Measurements from ENCODE around the gene BABAM2.
"Not testable (repeated sequence)": the region's sequence is repeated elsewhere in the genome, so short reads cannot be mapped to it uniquely, and the experiment has no call there.

Gene BABAM2

GRCh38 chr2:28085201-28085600 is 194.7 kb downstream of the BABAM2 start:
- DNase-seq: no peak

- no peak for DNase-seq
These were observed 196.1 kb downstream of the BABAM2 start for GRCh38 chr2:28086611-28087010.

- no peak for DNase-seq
These were observed 198.4 kb downstream of the BABAM2 start for GRCh38 chr2:28088970-28089369.

GRCh38 chr2:28089486-28089885 is 199.0 kb downstream of the BABAM2 start:
- DNase-seq: no peak

GRCh38 chr2:28093308-28093707 is 202.8 kb downstream of the BABAM2 start:
- DNase-seq: no peak

GRCh38 chr2:28093768-28094167 is 203.2 kb downstream of the BABAM2 start:
- no peak for DNase-seq

GRCh38 chr2:28094739-28095138 is 204.2 kb downstream of the BABAM2 start:
- DNase-seq: no peak

- DNase-seq: no peak
These were observed 205.1 kb downstream of the BABAM2 start for GRCh38 chr2:28095622-28096021.

- DNase-seq: no peak
These were observed 205.9 kb downstream of the BABAM2 start for GRCh38 chr2:28096421-28096820.

GRCh38 chr2:28098501-28099225 is 208.1 kb downstream of the BABAM2 start:
- DNase-seq: no peak

GRCh38 chr2:28101123-28101522 is 210.6 kb downstream of the BABAM2 start:
- no peak for DNase-seq

GRCh38 chr2:28101892-28102291 is 211.4 kb downstream of the BABAM2 start:
- no peak for DNase-seq

GRCh38 chr2:28102455-28102874 is 211.9 kb downstream of the BABAM2 start:
- DNase-seq: no peak

- DNase-seq: no peak
These were observed 213.1 kb downstream of the BABAM2 start for GRCh38 chr2:28103611-28104010.

- no peak for DNase-seq
These were observed 217.6 kb downstream of the BABAM2 start for GRCh38 chr2:28108143-28108542.

GRCh38 chr2:28113771-28114170 is 223.2 kb downstream of the BABAM2 start:
- not testable (repeated sequence) for DNase-seq

- DNase-seq: no peak
These were observed 226.6 kb downstream of the BABAM2 start for GRCh38 chr2:28117104-28117596.

- DNase-seq: no peak
These were observed 229.1 kb downstream of the BABAM2 start for GRCh38 chr2:28119631-28120030.

- DNase-seq: no peak
These were observed 237.9 kb downstream of the BABAM2 start for GRCh38 chr2:28128281-28128950.

- DNase-seq: no peak
These were observed 239.6 kb downstream of the BABAM2 start for GRCh38 chr2:28129955-28130695.

GRCh38 chr2:28133778-28134177 is 243.2 kb downstream of the BABAM2 start:
- no peak for DNase-seq

- peak; percentile 2 for DNase-seq
These were observed 243.8 kb downstream of the BABAM2 start for GRCh38 chr2:28134262-28134812.

GRCh38 chr2:28134857-28135256 is 244.3 kb downstream of the BABAM2 start:
- DNase-seq: no peak

Measured in NCI-H2029 treated with DMSO at 0.1 percent for 48 hours (cell line).